IMR-90 (cell line): ENCODE data around the gene TAL2. TPM values are rescaled to one million over a fixed set of nuclear protein-coding genes. Genes with fewer than 3 reads are reported as not detected.

ENCODE experiments used
- ATAC-seq: fragments of 200-7000 bp; cut with Tn5 transposase; 2 replicates; pipeline ENCODE4 v1.9.1; 2020; ENCODE audit warnings: low read depth, mild to moderate bottlenecking, moderate library complexity
- BruUV-seq: library from RNA; stranded (reverse); fragments of 400-500 nt; replicated peaks from 2 replicates; lab custom pipeline; 2021; lab: Mats Ljungman, UMichigan
- CTCF ChIA-PET: fragments of 300-600 bp; formaldehyde crosslinking; extraction: SDS; loops from one replicate; lab custom pipeline; 2021; ENCODE audit warnings: antibody characterized with exemption; lab: Yijun Ruan, JAX
- POLR2A ChIA-PET: fragments of 300-600 bp; sonication (Branson Sonifier 250); formaldehyde crosslinking; loops from one replicate; lab custom pipeline; 2022; ENCODE audit warnings: antibody characterized with exemption; ENCODE audit not compliant: unreplicated experiment; lab: Charles Lee
- DNase-seq: peaks from one replicate; pipeline ENCODE4 v3.0.0; 2013
- H2AFZ ChIP-seq: replicated peaks from 2 replicates; pipeline ENCODE3; 2013; ENCODE audit warnings: low read length, mild to moderate bottlenecking; ENCODE audit not compliant: poor library complexity
- H2AK5ac ChIP-seq: 2 replicates; pipeline ENCODE4 v1.6.1; 2013; ENCODE audit warnings: low read depth, low read length, inconsistent platforms
- H2AK9ac ChIP-seq: replicated peaks from 2 replicates; pipeline ENCODE3; 2013; ENCODE audit warnings: mild to moderate bottlenecking, low read depth, low read length, moderate library complexity; ENCODE audit not compliant: poor library complexity
- H2BK120ac ChIP-seq: 2 replicates; pipeline ENCODE4 v1.6.1; 2013; ENCODE audit warnings: low read depth, low read length, inconsistent platforms
- H2BK15ac ChIP-seq: 3 replicates; pipeline ENCODE4 v1.6.1; 2013; ENCODE audit warnings: low read depth, low read length, inconsistent platforms
- H2BK20ac ChIP-seq: 2 replicates; pipeline ENCODE4 v1.6.1; 2013; ENCODE audit warnings: low read depth, mild to moderate bottlenecking, inconsistent platforms, low read length, moderate library complexity
- H2BK5ac ChIP-seq: 2 replicates; pipeline ENCODE4 v1.6.1; 2013; ENCODE audit warnings: mild to moderate bottlenecking, low read depth, low read length, inconsistent platforms; ENCODE audit not compliant: poor library complexity, severe bottlenecking
- H3K14ac ChIP-seq: replicated peaks from 2 replicates; pipeline ENCODE4 v1.6.1; 2013; ENCODE audit warnings: low read depth, low read length, inconsistent platforms
- H3K18ac ChIP-seq: 2 replicates; pipeline ENCODE4 v1.6.1; 2013; ENCODE audit warnings: low read depth, low read length, control low read depth
- H3K23ac ChIP-seq: 2 replicates; pipeline ENCODE4 v1.6.1; 2013; ENCODE audit warnings: low read depth, low read length, inconsistent platforms
- H3K27ac ChIP-seq: 2 replicates; pipeline ENCODE4 v1.5.1; 2013; ENCODE audit warnings: mild to moderate bottlenecking, control low read depth, low read length; ENCODE audit not compliant: insufficient read depth
- H3K27me3 ChIP-seq: 2 replicates; pipeline ENCODE4 v1.6.1; 2013; ENCODE audit warnings: low read length; ENCODE audit not compliant: control insufficient read depth, insufficient read depth
- H3K36me3 ChIP-seq: 2 replicates; pipeline ENCODE4 v1.6.1; 2013; ENCODE audit warnings: low read length, mixed read lengths; ENCODE audit not compliant: control insufficient read depth, insufficient read depth
- H3K4ac ChIP-seq: 2 replicates; pipeline ENCODE4 v1.6.1; 2013; ENCODE audit warnings: low read depth, low read length, inconsistent platforms
- H3K4me1 ChIP-seq: 2 replicates; pipeline ENCODE4 v1.6.1; 2013; ENCODE audit warnings: low read length, mixed read lengths; ENCODE audit not compliant: control insufficient read depth, insufficient read depth
- H3K4me2 ChIP-seq: 2 replicates; pipeline ENCODE4 v1.6.1; 2013; ENCODE audit warnings: low read depth, mild to moderate bottlenecking, control low read depth, low read length, moderate library complexity
- H3K4me3 ChIP-seq: 2 replicates; pipeline ENCODE4 v1.5.1; 2013; ENCODE audit warnings: low read depth, mild to moderate bottlenecking, control low read depth, low read length, moderate library complexity; ENCODE audit not compliant: insufficient read depth
- H3K56ac ChIP-seq: 2 replicates; pipeline ENCODE4 v1.6.1; 2013; ENCODE audit warnings: low read length, inconsistent platforms; ENCODE audit not compliant: insufficient read depth; ENCODE audit errors: extremely low read depth
- H3K79me1 ChIP-seq, 2 experiments: 2 replicates each; pipeline ENCODE4 v1.6.1; 2013; ENCODE audit warnings: low read length in 2 of 2, inconsistent platforms in 1 of 2, low read depth in 1 of 2
- H3K9ac ChIP-seq: 2 replicates; pipeline ENCODE4 v1.6.1; 2013; ENCODE audit warnings: low read depth, low read length, control low read depth
- H3K9me1 ChIP-seq: 2 replicates; pipeline ENCODE4 v1.6.1; 2013; ENCODE audit warnings: low read length, inconsistent platforms; ENCODE audit not compliant: insufficient read depth
- H3K9me3 ChIP-seq: 2 replicates; pipeline ENCODE4 v1.6.1; 2013; ENCODE audit warnings: low read length; ENCODE audit not compliant: control insufficient read depth, insufficient read depth
- H4K20me1 ChIP-seq: 2 replicates; pipeline ENCODE4 v1.6.1; 2013; ENCODE audit warnings: low read length, inconsistent platforms; ENCODE audit not compliant: insufficient read depth
- H4K5ac ChIP-seq: 2 replicates; pipeline ENCODE4 v1.6.1; 2013; ENCODE audit warnings: mild to moderate bottlenecking, low read depth, low read length, control low read depth
- H4K8ac ChIP-seq, 2 experiments: 2 replicates each; pipeline ENCODE4 v1.6.1; 2013; ENCODE audit warnings: low read depth in 2 of 2, low read length in 2 of 2, control low read depth in 1 of 2, inconsistent platforms in 1 of 2
- H4K91ac ChIP-seq: 2 replicates; pipeline ENCODE4 v1.6.1; 2013; ENCODE audit warnings: low read depth, low read length, inconsistent platforms; ENCODE audit not compliant: insufficient read depth
- CEBPB ChIP-seq: IDR thresholded peaks from 2 replicates; pipeline ENCODE4 v1.6.1; 2012; ENCODE audit warnings: low read depth, low read length, improper control_type of control experiment
- MAFK ChIP-seq: IDR thresholded peaks from 2 replicates; pipeline ENCODE4 v1.6.1; 2012; ENCODE audit warnings: low read depth, low read length, improper control_type of control experiment
- RCOR1 ChIP-seq: IDR thresholded peaks from 2 replicates; pipeline ENCODE4 v1.6.1; 2012; ENCODE audit warnings: mild to moderate bottlenecking, low read length, improper control_type of control experiment; ENCODE audit not compliant: insufficient replicate concordance
- WGBS, 2 experiments: methylation state at CpG; one replicate each; pipeline versions ENCODE4 v1.1.5 to v1.1.7; 2013; ENCODE audit warnings: missing lambda C conversion rate in 2 of 2; ENCODE audit not compliant: insufficient read length in 1 of 2; ENCODE audit errors: extremely low coverage in 2 of 2; 5-methylcytosine and 5-hydroxymethylcytosine counted together
- dilution Hi-C: fragments of 300-500 bp; cut with HindIII; formaldehyde crosslinking; loops from one replicate; pipeline ENCODE4 v1.14.3; 2018; ENCODE audit warnings: low sequenced_read_pairs; ENCODE audit not compliant: unreplicated experiment
- in situ Hi-C: fragments of 300-500 bp; cut with MboI; formaldehyde crosslinking; loops from 3 replicates; pipeline ENCODE4 v1.14.3; 2019; ENCODE audit warnings: low sequenced_read_pairs, inconsistent platforms, mixed read lengths
- intact Hi-C: fragments of 100-400 bp; cut with micrococcal nuclease; formaldehyde crosslinking; loops from 2 replicates; pipeline ENCODE4 v1.10.0; 2022
- polyA plus RNA-seq, 3 experiments: library from polyadenylated mRNA; depleted of rRNA; stranded (reverse); fragments of >200 nt; gene quantifications; 2 replicates each; pipeline ENCODE4 v1.2.3, GENCODE V29; 2012; ENCODE audit warnings: low replicate concordance in 1 of 3
- total RNA-seq: library from RNA; depleted of rRNA; stranded (reverse); fragments of >200 nt; gene quantifications from 2 replicates; pipeline ENCODE4 v1.2.3, GENCODE V29; 2012
- TF ChIP-seq, protein P1 (sequence below): fragments of 150-350 bp; IDR thresholded peaks from 2 replicates; pipeline ENCODE4 v1.6.1; 2017; ENCODE audit warnings: mild to moderate bottlenecking, antibody characterized with exemption, low read length, low read depth

The TAL2 gene
- total and polyA plus RNA-seq, 2 of the 4 experiments (the other 2 are of a cell fraction) = 0.26 TPM; not detected in 1

DNA sequence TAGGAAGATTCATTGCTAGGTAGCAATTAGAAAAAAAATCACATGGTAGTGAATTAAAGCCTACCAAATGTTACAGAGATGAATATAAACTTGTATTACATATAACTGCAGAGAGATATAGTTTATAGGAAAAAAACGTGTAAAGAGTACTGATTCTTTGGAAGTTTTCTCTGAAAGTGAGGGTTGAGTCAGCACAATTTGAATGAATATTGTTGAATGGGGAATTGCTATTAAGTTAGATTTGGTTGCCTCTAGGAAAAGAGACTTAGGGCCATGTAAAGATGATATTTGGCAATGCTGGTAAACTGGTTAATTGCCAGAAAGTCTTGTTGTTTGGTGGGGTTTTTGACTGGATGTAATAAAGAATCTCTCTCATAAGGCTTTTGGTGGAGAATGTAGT is 37.2 kb upstream of the TAL2 start:
- Histone ChIP-seq H2AFZ (no peak overlapping the region), H3K56ac (no peak overlapping the region), H3K9ac (no peak overlapping the region), H3K4ac (no peak overlapping the region), H3K9me1 (no peaks in the 10 kb centered on the region), H3K14ac (no peak overlapping the region), H3K23ac (no peak overlapping the region), H2BK120ac (no peak overlapping the region), H3K18ac (no peak overlapping the region), H4K20me1 (no peaks in the 10 kb centered on the region), H3K36me3 (no peaks in the 10 kb centered on the region; the same call in 1 of the 2 replicates), H4K91ac (no peak overlapping the region), H3K27ac (no peak overlapping the region), H3K4me1 (no peaks in the 10 kb centered on the region), H2AK5ac (no peak overlapping the region), H4K5ac (no peak overlapping the region), H3K79me1 (no peaks in the 10 kb centered on the region), H2BK5ac (no peak overlapping the region), H3K27me3 (no peaks in the 10 kb centered on the region), H2BK15ac (no peak overlapping the region), H3K4me3 (no peak overlapping the region), H3K4me2 (no peak overlapping the region), H2BK20ac (no peak overlapping the region), H4K8ac (no peak overlapping the region), H3K9me3 (no peaks in the 10 kb centered on the region), H2AK9ac (no peak overlapping the region)
- ChIA-PET POLR2A (no interaction called here), CTCF (interaction anchor here (0.7 to 1.0 kb wide), 3 partner anchors 13 to 929 kb away, joined by 3 to 5 read pairs (median 5); no protein-coding TSS in a partner anchor)
- dilution Hi-C loops (no loop called here), in situ Hi-C loops (no loop called here), intact Hi-C loops (no loop called here)
- BruUV-seq = no TSS peak
- ATAC-seq (no peak), DNase-seq (no peak)
- TF ChIP-seq MAFK (0 out of 2 replicates have a peak, but pooled peaks have one; percentile 14), RCOR1 (no peak), CEBPB (no peak)
- TF ChIP-seq, protein P1, sequence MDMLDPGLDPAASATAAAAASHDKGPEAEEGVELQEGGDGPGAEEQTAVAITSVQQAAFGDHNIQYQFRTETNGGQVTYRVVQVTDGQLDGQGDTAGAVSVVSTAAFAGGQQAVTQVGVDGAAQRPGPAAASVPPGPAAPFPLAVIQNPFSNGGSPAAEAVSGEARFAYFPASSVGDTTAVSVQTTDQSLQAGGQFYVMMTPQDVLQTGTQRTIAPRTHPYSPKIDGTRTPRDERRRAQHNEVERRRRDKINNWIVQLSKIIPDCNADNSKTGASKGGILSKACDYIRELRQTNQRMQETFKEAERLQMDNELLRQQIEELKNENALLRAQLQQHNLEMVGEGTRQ = no peak
- 100% methylated on average over 1 of the region's 1 CpG; no CpG with 5 or more reads in 1 of the 2 experiments for WGBS, 2 experiments
